DND-41 (cell line): ENCODE measurements around the gene USP32.

Experiments used
- EZH2 ChIP-seq: IDR thresholded peaks from 3 replicates; pipeline ENCODE4 v1.6.1; 2012; ENCODE audit warnings: borderline replicate concordance, low read depth, mild to moderate bottlenecking, moderate library complexity, low read length, inconsistent platforms; ENCODE audit not compliant: severe bottlenecking
- TF ChIP-seq, protein P1 (sequence below): IDR thresholded peaks from 2 replicates; pipeline ENCODE4 v1.5.1; 2012; ENCODE audit warnings: borderline replicate concordance, low read length, moderate library complexity, mild to moderate bottlenecking; ENCODE audit not compliant: poor library complexity, severe bottlenecking; ENCODE audit errors: extremely low read depth

DNA sequence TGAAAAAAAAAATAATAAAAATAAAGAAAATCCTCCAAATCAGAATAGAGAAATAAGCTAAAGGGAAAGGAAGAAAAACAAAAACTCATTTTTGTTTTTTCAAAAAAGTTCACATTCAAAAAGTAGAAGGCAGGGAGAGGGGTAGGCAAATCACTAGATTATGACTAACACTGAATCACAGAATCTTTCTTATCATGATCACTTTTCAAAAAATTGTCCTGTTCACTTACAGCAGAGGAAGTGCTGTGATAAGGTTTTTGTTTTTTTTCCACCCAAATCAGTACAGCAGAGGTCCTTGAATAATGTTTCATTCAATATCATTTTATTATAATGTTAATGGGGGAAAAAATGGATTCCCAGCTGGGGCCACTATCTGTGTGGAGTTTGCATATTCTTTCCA is 135.8 kb downstream of the USP32 start:
- TF ChIP-seq, protein P1, sequence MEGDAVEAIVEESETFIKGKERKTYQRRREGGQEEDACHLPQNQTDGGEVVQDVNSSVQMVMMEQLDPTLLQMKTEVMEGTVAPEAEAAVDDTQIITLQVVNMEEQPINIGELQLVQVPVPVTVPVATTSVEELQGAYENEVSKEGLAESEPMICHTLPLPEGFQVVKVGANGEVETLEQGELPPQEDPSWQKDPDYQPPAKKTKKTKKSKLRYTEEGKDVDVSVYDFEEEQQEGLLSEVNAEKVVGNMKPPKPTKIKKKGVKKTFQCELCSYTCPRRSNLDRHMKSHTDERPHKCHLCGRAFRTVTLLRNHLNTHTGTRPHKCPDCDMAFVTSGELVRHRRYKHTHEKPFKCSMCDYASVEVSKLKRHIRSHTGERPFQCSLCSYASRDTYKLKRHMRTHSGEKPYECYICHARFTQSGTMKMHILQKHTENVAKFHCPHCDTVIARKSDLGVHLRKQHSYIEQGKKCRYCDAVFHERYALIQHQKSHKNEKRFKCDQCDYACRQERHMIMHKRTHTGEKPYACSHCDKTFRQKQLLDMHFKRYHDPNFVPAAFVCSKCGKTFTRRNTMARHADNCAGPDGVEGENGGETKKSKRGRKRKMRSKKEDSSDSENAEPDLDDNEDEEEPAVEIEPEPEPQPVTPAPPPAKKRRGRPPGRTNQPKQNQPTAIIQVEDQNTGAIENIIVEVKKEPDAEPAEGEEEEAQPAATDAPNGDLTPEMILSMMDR = no peak
- no peak for TF ChIP-seq EZH2
